Stimulated activated CD8-positive, alpha-beta memory T cell treated with anti-CD3 and anti-CD28 coated beads, Interleukin-4, amount 100 ng/mL, for 4 hours (primary cell): ENCODE data around the gene DTWD1.
"Not testable (repeated sequence)": the region's sequence is repeated elsewhere in the genome, so short reads cannot be mapped to it uniquely, and the experiment has no call there.

Experiments
- DNase-seq, 2 donors: peaks; one replicate each; pipeline ENCODE4 v3.0.0-alpha.2; 2020; ENCODE audit warnings: low read depth in 2 of 2, low spot score in 1 of 2

DTWD1 gene

GRCh38 chr15:49645941-49646340, 25.1 kb downstream of the DTWD1 start:
- DNase-seq: no peak

- DNase-seq: no peak
Observed at GRCh38 chr15:49646891-49647290, 26.0 kb downstream of the DTWD1 start.

- DNase-seq: no peak
Observed at GRCh38 chr15:49649987-49650386, 29.1 kb downstream of the DTWD1 start.

DNA sequence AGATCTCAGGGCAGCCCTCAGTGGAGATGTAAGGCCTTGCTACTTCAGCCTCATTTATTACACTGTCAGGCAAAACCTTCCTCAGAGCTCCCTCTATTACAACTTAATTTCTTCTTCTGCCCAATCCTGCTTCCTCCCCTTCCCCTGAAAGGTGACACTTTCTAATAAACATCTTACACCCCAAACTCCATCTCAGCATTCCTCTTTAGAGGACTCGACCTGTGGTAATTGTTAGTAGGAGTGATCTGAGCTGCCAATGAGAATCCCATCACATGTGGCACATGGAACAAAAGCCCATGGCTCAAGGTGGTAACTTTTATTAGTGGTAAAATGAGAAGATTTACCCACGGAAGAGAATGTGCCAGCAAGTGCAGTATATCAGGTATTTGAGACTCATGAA, 29.8 kb downstream of the DTWD1 start:
- no peak for DNase-seq

GRCh38 chr15:49652922-49653321, 32.1 kb downstream of the DTWD1 start:
- no peak for DNase-seq

- no peak for DNase-seq
Observed at GRCh38 chr15:49656734-49657133, 35.9 kb downstream of the DTWD1 start.

DNA sequence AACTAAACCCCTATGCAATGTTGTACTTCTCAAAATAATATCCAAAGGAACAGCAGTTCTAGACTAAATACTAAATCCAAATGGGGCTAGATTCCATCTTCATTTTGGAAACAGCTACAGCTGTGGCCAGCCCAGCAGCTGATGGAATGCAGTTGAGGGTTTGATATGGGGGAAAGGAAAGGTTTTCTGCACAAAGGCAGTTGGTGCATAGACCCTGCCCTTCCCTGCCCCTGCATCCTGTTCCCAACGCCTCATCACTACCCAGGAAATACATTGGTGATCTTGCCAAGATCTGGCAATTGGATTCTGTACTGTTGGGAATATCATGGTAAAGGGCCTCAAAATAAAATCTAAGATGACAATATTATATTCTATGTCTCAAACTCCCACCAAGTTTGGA, 43.9 kb downstream of the DTWD1 start:
- no peak for DNase-seq

- DNase-seq: not testable (repeated sequence)
Observed at GRCh38 chr15:49666486-49666885, 45.6 kb downstream of the DTWD1 start.

DNA sequence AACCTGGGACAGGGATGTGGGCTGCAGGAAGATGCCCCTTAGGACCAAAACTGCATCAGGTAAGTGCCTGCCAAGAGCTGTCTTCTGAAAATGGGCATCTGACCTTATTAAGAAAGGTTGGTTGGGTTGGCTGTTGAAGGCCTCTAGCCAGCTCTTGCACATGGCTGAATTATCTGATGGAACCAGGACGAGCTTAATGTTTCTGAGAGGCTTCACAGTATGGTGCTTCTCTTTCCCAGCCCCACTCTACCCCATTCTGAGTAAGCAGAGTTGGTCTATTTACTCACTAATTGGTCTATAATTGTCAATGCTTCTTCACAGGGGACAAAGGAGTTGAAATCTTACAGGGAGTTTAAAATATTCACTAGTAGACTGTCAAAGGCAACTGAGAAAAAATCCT, 48.4 kb downstream of the DTWD1 start:
- no peak for DNase-seq

DNA sequence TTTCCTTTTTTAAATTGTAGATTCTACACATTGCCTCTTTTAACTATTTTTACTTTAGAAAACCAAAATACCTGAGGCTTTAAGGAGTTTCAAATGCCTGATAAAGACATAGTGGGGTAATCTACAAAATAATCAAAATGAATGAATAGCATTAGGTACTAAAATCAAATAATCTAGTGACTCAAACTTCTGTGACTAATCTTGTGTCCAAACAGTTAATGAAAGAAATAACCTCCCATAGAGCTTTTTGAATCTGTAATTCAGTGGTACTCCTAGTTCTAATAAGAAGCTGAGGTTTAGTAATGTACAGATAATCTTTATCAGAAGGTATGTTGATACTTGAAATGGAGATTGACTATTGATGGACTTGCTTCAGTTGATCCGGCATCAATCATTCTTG, 53.0 kb downstream of the DTWD1 start:
- no peak for DNase-seq

GRCh38 chr15:49674370-49674769, 53.5 kb downstream of the DTWD1 start:
- DNase-seq: no peak

- no peak for DNase-seq
Observed at GRCh38 chr15:49675041-49675440, 54.2 kb downstream of the DTWD1 start.

GRCh38 chr15:49678655-49679054, 57.8 kb downstream of the DTWD1 start:
- no peak for DNase-seq

GRCh38 chr15:49686599-49686998, 65.8 kb downstream of the DTWD1 start:
- no peak for DNase-seq

DNA sequence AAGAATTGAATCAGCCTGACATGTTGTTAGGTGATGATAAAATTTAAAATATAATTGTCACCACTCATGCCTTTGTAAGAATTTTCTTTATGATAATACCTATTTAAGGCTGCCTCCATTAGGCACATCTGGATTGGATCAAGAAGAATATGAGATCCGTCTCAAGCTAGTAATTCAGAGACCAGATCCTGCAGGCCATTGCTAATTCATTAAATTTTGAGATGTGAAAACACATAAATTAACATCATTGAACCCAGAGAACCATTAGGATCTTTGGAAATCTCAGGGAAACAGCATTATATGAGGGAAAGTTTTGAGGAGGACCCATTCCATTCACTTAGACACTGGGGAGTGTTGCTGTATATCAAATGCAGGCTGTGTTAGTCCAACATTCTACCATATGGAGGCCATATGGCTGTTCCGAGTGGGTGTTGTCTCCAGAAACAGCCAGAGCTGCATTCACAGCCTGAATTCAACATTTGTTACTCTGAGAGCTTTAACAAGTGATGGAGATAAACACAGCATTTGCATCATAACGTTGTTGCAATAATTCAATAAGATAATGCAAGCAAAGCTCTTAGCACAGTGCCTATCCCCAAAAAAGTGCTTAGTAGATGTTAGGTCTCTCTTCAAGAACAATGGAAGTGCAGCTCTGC, 67.4 kb downstream of the DTWD1 start:
- no peak for DNase-seq

GRCh38 chr15:49692514-49693090, 71.8 kb downstream of the DTWD1 start:
- no peak for DNase-seq

DNA sequence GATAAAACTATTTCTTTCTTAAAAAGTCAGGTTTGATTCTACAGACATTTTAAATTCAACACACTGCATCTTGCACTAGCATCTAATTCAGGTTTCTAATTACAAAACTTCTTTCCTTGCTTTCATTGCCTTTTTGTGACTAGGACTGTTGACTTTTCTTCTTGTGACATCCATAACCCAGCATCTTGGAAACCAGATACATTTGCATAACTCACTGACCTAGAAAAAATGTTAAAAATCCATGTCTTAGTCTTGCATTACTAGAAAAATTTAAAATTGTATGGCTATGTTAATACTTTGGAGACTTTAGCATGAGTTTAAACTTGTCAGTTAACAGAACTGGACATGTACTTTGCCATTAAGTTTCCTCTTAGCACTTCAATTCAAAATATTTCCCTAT, 72.7 kb downstream of the DTWD1 start:
- DNase-seq: no peak

- DNase-seq: no peak
Observed at GRCh38 chr15:49696433-49696832, 75.6 kb downstream of the DTWD1 start.

GRCh38 chr15:49697121-49697520, 76.3 kb downstream of the DTWD1 start:
- DNase-seq: no peak

- not testable (repeated sequence) for DNase-seq
Observed at GRCh38 chr15:49702982-49703381, 82.1 kb downstream of the DTWD1 start.
